HG02571 (cell line): ENCODE measurements around the gene DNM1.

ENCODE experiments used
- ATAC-seq: cut with Tn5 transposase; IDR thresholded peaks from one replicate; pipeline ENCODE4 v1.9.1; 2021; ENCODE audit warnings: mild to moderate bottlenecking, moderate library complexity; ENCODE audit not compliant: unreplicated experiment

Gene DNM1

GRCh38 chr9:128204858-128205257, 1.7 kb downstream of the DNM1 start:
- no peak for ATAC-seq

GRCh38 chr9:128205296-128205944, 2.2 kb downstream of the DNM1 start:
- ATAC-seq = no peak

- no peak for ATAC-seq
Measured at GRCh38 chr9:128206484-128206883, 3.3 kb downstream of the DNM1 start.

- no peak for ATAC-seq
Measured at GRCh38 chr9:128206916-128207910, 4.0 kb downstream of the DNM1 start.

GRCh38 chr9:128208386-128208785, 5.2 kb downstream of the DNM1 start:
- ATAC-seq = no peak

- no peak for ATAC-seq
Measured at GRCh38 chr9:128208946-128209669, 5.9 kb downstream of the DNM1 start.

GRCh38 chr9:128211186-128211980, 8.2 kb downstream of the DNM1 start:
- no peak for ATAC-seq

- no peak for ATAC-seq
Measured at GRCh38 chr9:128211981-128212281, 8.8 kb downstream of the DNM1 start.

- ATAC-seq = no peak
Measured at GRCh38 chr9:128213746-128214497, 10.7 kb downstream of the DNM1 start.

- ATAC-seq = no peak
Measured at GRCh38 chr9:128214571-128215490, 11.7 kb downstream of the DNM1 start.

GRCh38 chr9:128215491-128216409, 12.6 kb downstream of the DNM1 start:
- ATAC-seq = no peak

- ATAC-seq = no peak
Measured at GRCh38 chr9:128216781-128217553, 13.8 kb downstream of the DNM1 start.

GRCh38 chr9:128218172-128218517, 15.0 kb downstream of the DNM1 start:
- no peak for ATAC-seq

GRCh38 chr9:128218518-128219389, 15.6 kb downstream of the DNM1 start:
- peak; percentile 83 for ATAC-seq

GRCh38 chr9:128219831-128220230, 16.7 kb downstream of the DNM1 start:
- no peak for ATAC-seq

- no peak for ATAC-seq
Measured at GRCh38 chr9:128222026-128222425, 18.8 kb downstream of the DNM1 start.
